ENCODE data around the gene IFNAR2. TPM values are rescaled to one million over a fixed set of nuclear protein-coding genes. Genes with fewer than 3 reads are reported as not detected.

IFNAR2 gene
- total RNA-seq, 1 donor from 2014 or later: 23.3 TPM

DNA sequence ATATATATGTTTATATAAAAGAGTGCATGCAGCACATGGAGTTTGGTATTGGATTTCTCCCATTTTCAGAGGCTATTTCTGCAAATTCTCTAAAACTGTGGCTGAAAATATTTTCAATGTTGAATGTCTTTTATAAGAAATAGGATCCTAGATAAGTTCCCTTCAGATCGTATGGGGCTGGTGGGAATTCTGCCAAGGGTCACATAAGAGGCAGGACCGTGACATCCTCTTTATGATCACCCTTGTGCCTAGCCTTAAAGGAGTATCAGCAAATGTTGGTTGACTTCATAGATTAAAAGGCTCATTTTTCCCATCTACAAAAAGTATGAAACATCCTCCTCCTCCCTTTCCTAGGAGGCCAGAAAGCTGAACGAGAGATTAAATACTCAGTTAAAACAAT is 1.3 kb upstream of the IFNAR2 start:
- Mint-ChIP-seq H3K4me3 (ENCODE audit: unreplicated experiment) (peak overlapping the region; percentile 77), H3K36me3 (ENCODE audit: low read depth, unreplicated experiment) (no peaks in the 10 kb centered on the region), H3K4me1 (ENCODE audit: low read depth, unreplicated experiment) (peaks cover 30% of the 10 kb centered on the region), H3K27me3 (ENCODE audit: low read depth, unreplicated experiment) (no peaks in the 10 kb centered on the region), H3K9me3 (ENCODE audit: unreplicated experiment) (peaks cover 2% of the 10 kb centered on the region), H3K27ac (ENCODE audit: unreplicated experiment) (no peak overlapping the region)
- no peak overlapping the region for H3K4me3 ChIP-seq (ENCODE audit: insufficient read depth, low read depth, low read length)
- peaks cover 24% of the 10 kb centered on the region for H3K79me2 ChIP-seq (ENCODE audit: insufficient read depth, low read length)
- no peak for FAIRE-seq
- no peak overlapping the region for H3K4me2 ChIP-seq (ENCODE audit: low read length)
- H3K9ac ChIP-seq (ENCODE audit: low read length): no peak overlapping the region
- no peaks in the 10 kb centered on the region for H3K36me3 ChIP-seq (ENCODE audit: insufficient read depth, low read length)
- H2AFZ ChIP-seq (ENCODE audit: low read depth, low read length): no peak overlapping the region
- DNase-seq (ENCODE audit: low read depth): no peak
- TF ChIP-seq EZH2 (IDR thresholded peaks at IDR 0.05; ENCODE audit: insufficient read depth, low read length): no peak
- TF ChIP-seq, protein P1, sequence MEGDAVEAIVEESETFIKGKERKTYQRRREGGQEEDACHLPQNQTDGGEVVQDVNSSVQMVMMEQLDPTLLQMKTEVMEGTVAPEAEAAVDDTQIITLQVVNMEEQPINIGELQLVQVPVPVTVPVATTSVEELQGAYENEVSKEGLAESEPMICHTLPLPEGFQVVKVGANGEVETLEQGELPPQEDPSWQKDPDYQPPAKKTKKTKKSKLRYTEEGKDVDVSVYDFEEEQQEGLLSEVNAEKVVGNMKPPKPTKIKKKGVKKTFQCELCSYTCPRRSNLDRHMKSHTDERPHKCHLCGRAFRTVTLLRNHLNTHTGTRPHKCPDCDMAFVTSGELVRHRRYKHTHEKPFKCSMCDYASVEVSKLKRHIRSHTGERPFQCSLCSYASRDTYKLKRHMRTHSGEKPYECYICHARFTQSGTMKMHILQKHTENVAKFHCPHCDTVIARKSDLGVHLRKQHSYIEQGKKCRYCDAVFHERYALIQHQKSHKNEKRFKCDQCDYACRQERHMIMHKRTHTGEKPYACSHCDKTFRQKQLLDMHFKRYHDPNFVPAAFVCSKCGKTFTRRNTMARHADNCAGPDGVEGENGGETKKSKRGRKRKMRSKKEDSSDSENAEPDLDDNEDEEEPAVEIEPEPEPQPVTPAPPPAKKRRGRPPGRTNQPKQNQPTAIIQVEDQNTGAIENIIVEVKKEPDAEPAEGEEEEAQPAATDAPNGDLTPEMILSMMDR (IDR thresholded peaks at IDR 0.05; ENCODE audit: insufficient read depth, low read depth, low read length): no peak
- H3K27ac ChIP-seq (ENCODE audit: low read depth, low read length): no peak overlapping the region
- peaks cover 9% of the 10 kb centered on the region for H4K20me1 ChIP-seq (ENCODE audit: insufficient read depth, low read length)
- H3K27me3 ChIP-seq (ENCODE audit: insufficient read depth, low read length): peaks cover 8% of the 10 kb centered on the region
- H3K4me1 ChIP-seq (ENCODE audit: insufficient read depth, low read length): peaks cover 6% of the 10 kb centered on the region
- H3K9me3 ChIP-seq (ENCODE audit: insufficient read depth, low read depth, low read length): no peaks in the 10 kb centered on the region

GRCh38 chr21:33229099-33229783 is 497 bp upstream of the IFNAR2 start:
- H3K9me3 Mint-ChIP-seq (ENCODE audit: unreplicated experiment): peaks cover 2% of the 10 kb centered on the region
- no peaks in the 10 kb centered on the region for H3K27me3 Mint-ChIP-seq (ENCODE audit: low read depth, unreplicated experiment)
- H3K4me1 Mint-ChIP-seq (ENCODE audit: low read depth, unreplicated experiment): peaks cover 34% of the 10 kb centered on the region
- peak overlapping the region; percentile 77 for H3K4me3 Mint-ChIP-seq (ENCODE audit: unreplicated experiment)
- Histone ChIP-seq H3K9me3 (ENCODE audit: insufficient read depth, low read depth, low read length) (no peaks in the 10 kb centered on the region), H2AFZ (ENCODE audit: low read depth, low read length) (peak overlapping the region; percentile 81), H3K27me3 (ENCODE audit: insufficient read depth, low read length) (peaks cover 8% of the 10 kb centered on the region), H3K4me1 (ENCODE audit: insufficient read depth, low read length) (peaks cover 6% of the 10 kb centered on the region), H3K27ac (ENCODE audit: low read depth, low read length) (no peak overlapping the region), H3K4me2 (ENCODE audit: low read length) (peak overlapping the region; percentile 99), H3K36me3 (ENCODE audit: insufficient read depth, low read length) (no peaks in the 10 kb centered on the region), H3K9ac (ENCODE audit: low read length) (peak overlapping the region; percentile 92), H3K79me2 (ENCODE audit: insufficient read depth, low read length) (peaks cover 24% of the 10 kb centered on the region), H4K20me1 (ENCODE audit: insufficient read depth, low read length) (peaks cover 9% of the 10 kb centered on the region), H3K4me3 (ENCODE audit: insufficient read depth, low read depth, low read length) (peak overlapping the region; percentile 60)
- TF ChIP-seq EZH2 (IDR thresholded peaks at IDR 0.05; ENCODE audit: insufficient read depth, low read length): no peak
- TF ChIP-seq, protein P1 (IDR thresholded peaks at IDR 0.05; ENCODE audit: insufficient read depth, low read depth, low read length): no peak
- no peak for FAIRE-seq
- no peaks in the 10 kb centered on the region for H3K36me3 Mint-ChIP-seq (ENCODE audit: low read depth, unreplicated experiment)
- no peak overlapping the region for H3K27ac Mint-ChIP-seq (ENCODE audit: unreplicated experiment)
- no peak for DNase-seq (ENCODE audit: low read depth)
